Liver (tissue), 9 donors: ENCODE results near the gene OCA2. TPM values are rescaled to one million over a fixed set of nuclear protein-coding genes. Genes with fewer than 3 reads are reported as not detected.

ENCODE experiments used
- DNase-seq: peaks from one replicate; pipeline ENCODE4 v3.0.0-alpha.2; 2017; ENCODE audit warnings: low spot score
- H3K27ac ChIP-seq, 2 donors: one replicate each; pipeline ENCODE4 v1.7.0; 2013; ENCODE audit warnings: inconsistent platforms in 2 of 2, low read length in 2 of 2, control low read depth in 1 of 2, low read depth in 1 of 2, mild to moderate bottlenecking in 1 of 2
- H3K27me3 ChIP-seq, 4 donors: one replicate each; pipeline versions ENCODE4 v1.6.1 to v1.7.0; 2013; ENCODE audit warnings: low read length in 3 of 4, inconsistent platforms in 1 of 4, mild to moderate bottlenecking in 1 of 4, moderate library complexity in 1 of 4; ENCODE audit not compliant: control insufficient read depth in 4 of 4, insufficient read depth in 4 of 4
- H3K36me3 ChIP-seq, 4 donors: one replicate each; pipeline versions ENCODE4 v1.6.1 to v1.7.0; 2013; ENCODE audit warnings: low read length in 3 of 4, mild to moderate bottlenecking in 3 of 4, low read depth in 1 of 4, moderate library complexity in 1 of 4; ENCODE audit not compliant: control insufficient read depth in 4 of 4, insufficient read depth in 3 of 4
- H3K4me1 ChIP-seq, 4 donors: one replicate each; pipeline versions ENCODE4 v1.6.1 to v1.7.0; 2013; ENCODE audit warnings: low read length in 3 of 4, mild to moderate bottlenecking in 3 of 4, moderate library complexity in 1 of 4; ENCODE audit not compliant: control insufficient read depth in 4 of 4, insufficient read depth in 4 of 4
- H3K4me3 ChIP-seq, 3 donors: one replicate each; pipeline versions ENCODE4 v1.6.1 to v1.7.0; 2013; ENCODE audit warnings: low read length in 3 of 3, control low read depth in 1 of 3, low read depth in 1 of 3, mild to moderate bottlenecking in 1 of 3
- H3K9ac ChIP-seq, 2 donors: one replicate each; pipeline ENCODE4 v1.7.0; 2013; ENCODE audit warnings: low read length in 2 of 2, mild to moderate bottlenecking in 2 of 2, moderate library complexity in 2 of 2, control low read depth in 1 of 2, low read depth in 1 of 2
- H3K9me3 ChIP-seq, 4 donors: one replicate each; pipeline versions ENCODE4 v1.6.1 to v1.7.0; 2013; ENCODE audit warnings: low read length in 3 of 4; ENCODE audit not compliant: control insufficient read depth in 4 of 4
- ATF3 ChIP-seq: IDR thresholded peaks from 2 replicates; pipeline ENCODE4 v1.6.1; 2016; ENCODE audit warnings: antibody characterized with exemption
- CTCF ChIP-seq: fragments of 150-350 bp; IDR thresholded peaks from 2 replicates; pipeline ENCODE4 v1.5.1; 2017; ENCODE audit warnings: improper control_type of control experiment, low read depth, low read length; ENCODE audit not compliant: missing input control
- EGR1 ChIP-seq, 2 donors: IDR thresholded peaks; 2 replicates each; pipeline ENCODE4 v1.6.1; 2016 to 2018; ENCODE audit warnings: antibody characterized with exemption in 2 of 2, low read depth in 2 of 2
- FOXA1 ChIP-seq: IDR thresholded peaks from 2 replicates; pipeline ENCODE4 v1.6.1; 2016; ENCODE audit warnings: antibody characterized with exemption
- FOXA2 ChIP-seq: IDR thresholded peaks from 2 replicates; pipeline ENCODE4 v1.6.1; 2016; ENCODE audit warnings: antibody characterized with exemption
- GABPA ChIP-seq, 2 donors: IDR thresholded peaks in 1 of 2; conservative IDR thresholded peaks in 1 of 2; 2 replicates each; pipeline ENCODE4 v1.6.1; 2016; ENCODE audit warnings: antibody characterized with exemption in 2 of 2, mild to moderate bottlenecking in 1 of 2, moderate library complexity in 1 of 2
- HNF4A ChIP-seq, 2 donors: conservative IDR thresholded peaks; 2 replicates each; pipeline ENCODE4 v1.6.1; 2016; ENCODE audit warnings: antibody characterized with exemption in 2 of 2, mild to moderate bottlenecking in 2 of 2
- HNF4G ChIP-seq: IDR thresholded peaks from 2 replicates; pipeline ENCODE4 v1.6.1; 2016; ENCODE audit warnings: antibody characterized with exemption
- JUND ChIP-seq, 2 donors: IDR thresholded peaks; 2 replicates each; pipeline ENCODE4 v1.6.1; 2016; ENCODE audit warnings: antibody characterized with exemption in 2 of 2
- MAX ChIP-seq: IDR thresholded peaks from 2 replicates; pipeline ENCODE4 v1.6.1; 2016; ENCODE audit warnings: antibody characterized with exemption
- NR2F2 ChIP-seq: IDR thresholded peaks from 2 replicates; pipeline ENCODE4 v1.6.1; 2016; ENCODE audit warnings: antibody characterized with exemption
- RAD21 ChIP-seq, 2 donors: IDR thresholded peaks; 2 replicates each; pipeline ENCODE4 v1.6.1; 2016; ENCODE audit warnings: antibody characterized with exemption in 2 of 2, mild to moderate bottlenecking in 2 of 2
- REST ChIP-seq: IDR thresholded peaks from 2 replicates; pipeline ENCODE4 v1.6.1; 2016; ENCODE audit warnings: antibody characterized with exemption, mild to moderate bottlenecking
- RXRA ChIP-seq, 2 donors: IDR thresholded peaks; 2 replicates each; pipeline ENCODE4 v1.6.1; 2017 to 2018; ENCODE audit warnings: antibody characterized with exemption in 2 of 2, mild to moderate bottlenecking in 1 of 2
- SP1 ChIP-seq: IDR thresholded peaks from 2 replicates; pipeline ENCODE4 v1.6.1; 2018; ENCODE audit warnings: antibody characterized with exemption, mild to moderate bottlenecking
- TAF1 ChIP-seq: conservative IDR thresholded peaks from 2 replicates; pipeline ENCODE4 v1.6.1; 2016; ENCODE audit warnings: antibody characterized with exemption, mild to moderate bottlenecking
- YY1 ChIP-seq: IDR thresholded peaks from 2 replicates; pipeline ENCODE4 v1.6.1; 2016; ENCODE audit warnings: antibody characterized with exemption, mild to moderate bottlenecking
- ZBTB33 ChIP-seq: IDR thresholded peaks from 2 replicates; pipeline ENCODE4 v1.6.1; 2016; ENCODE audit warnings: antibody characterized with exemption
- WGBS: extraction: QIAGEN DNeasy Blood & Tissue Kit; methylation state at CpG from one replicate; pipeline ENCODE4 v1.1.7; 2013; 5-methylcytosine and 5-hydroxymethylcytosine counted together
- polyA plus RNA-seq, 2 donors: library from polyadenylated mRNA; stranded (reverse) in 1 of 2; unstranded in 1 of 2; fragments of 200-250 nt in 1 of 2; fragments of >200 nt in 1 of 2; fragmentation: Nextera tagmentation in 1 of 2; extraction: Ambion mirVana in 1 of 2; gene quantifications; one replicate each; pipeline versions ENCODE4 v1.2.1 to v1.2.3, GENCODE V29; 2013 to 2015
- total RNA-seq, 2 donors: library from RNA; depleted of rRNA; stranded (reverse); fragments of >200 nt; gene quantifications; one replicate each; pipeline ENCODE4 v1.2.3, GENCODE V29; 2014
- donor health status: healthy.
- donor health status: healthy.
- donor health status: healthy.
- donor health status: healthy.
- donor health status: healthy.

The OCA2 gene
- total and polyA plus RNA-seq, 4 donors, result 0.02 to 0.56 (median 0.15) TPM

- Histone ChIP-seq H3K4me1 (no peaks in the 10 kb centered on the region), H3K9me3 (no peaks in the 10 kb centered on the region), H3K36me3 (peaks cover 5 to 37% (median 19%) of the 10 kb centered on the region in 4 donors), H3K27ac (no peak overlapping the region), H3K4me3 (no peak overlapping the region), H3K27me3 (no peaks in the 10 kb centered on the region), H3K9ac (no peak overlapping the region)
- DNase-seq, result no peak
- WGBS, result 98% methylated on average over 13 of the region's 13 CpGs
- no peak for TF ChIP-seq HNF4G
- no peak for TF ChIP-seq MAX
- TF ChIP-seq RXRA (IDR thresholded peaks at IDR 0.05), result no peak
- no peak for TF ChIP-seq NR2F2
- TF ChIP-seq FOXA1, result no peak
- TF ChIP-seq HNF4A (conservative IDR thresholded peaks at IDR 0.05), result no peak
- no peak for TF ChIP-seq EGR1 (IDR thresholded peaks at IDR 0.05; ENCODE audit: low read depth in 2 of 2)
- no peak for TF ChIP-seq JUND (IDR thresholded peaks at IDR 0.05)
- no peak for TF ChIP-seq YY1
- TF ChIP-seq CTCF, result no peak
- TF ChIP-seq RAD21 (IDR thresholded peaks at IDR 0.05), result no peak
- TF ChIP-seq SP1, result no peak
- no peak for TF ChIP-seq REST
Observed at GRCh38 chr15:28131400-28131799, 32.3 kb upstream of the OCA2 start.

- Histone ChIP-seq H3K36me3 (peaks cover 5 to 37% (median 19%) of the 10 kb centered on the region in 4 donors), H3K27ac (no peak overlapping the region), H3K9me3 (no peaks in the 10 kb centered on the region), H3K9ac (no peak overlapping the region), H3K4me3 (no peak overlapping the region), H3K27me3 (no peaks in the 10 kb centered on the region), H3K4me1 (no peaks in the 10 kb centered on the region)
- 97% methylated on average over 7 of the region's 7 CpGs for WGBS
- TF ChIP-seq HNF4A (conservative IDR thresholded peaks at IDR 0.05) (no peak), NR2F2 (no peak), REST (no peak), MAX (no peak), HNF4G (no peak), ZBTB33 (no peak), JUND (IDR thresholded peaks at IDR 0.05) (no peak), ATF3 (no peak), RAD21 (IDR thresholded peaks at IDR 0.05) (no peak), SP1 (no peak), FOXA2 (no peak), FOXA1 (no peak), YY1 (no peak), RXRA (IDR thresholded peaks at IDR 0.05) (no peak), TAF1 (no peak), GABPA (IDR thresholded peaks at IDR 0.05 in 1 of 2, conservative IDR thresholded peaks at IDR 0.05 in 1 of 2) (no peak)
- DNase-seq, result no peak
Observed at GRCh38 chr15:28130651-28131050, 31.5 kb upstream of the OCA2 start.
